ENCODE measurements around the gene FOSL2.

DNA sequence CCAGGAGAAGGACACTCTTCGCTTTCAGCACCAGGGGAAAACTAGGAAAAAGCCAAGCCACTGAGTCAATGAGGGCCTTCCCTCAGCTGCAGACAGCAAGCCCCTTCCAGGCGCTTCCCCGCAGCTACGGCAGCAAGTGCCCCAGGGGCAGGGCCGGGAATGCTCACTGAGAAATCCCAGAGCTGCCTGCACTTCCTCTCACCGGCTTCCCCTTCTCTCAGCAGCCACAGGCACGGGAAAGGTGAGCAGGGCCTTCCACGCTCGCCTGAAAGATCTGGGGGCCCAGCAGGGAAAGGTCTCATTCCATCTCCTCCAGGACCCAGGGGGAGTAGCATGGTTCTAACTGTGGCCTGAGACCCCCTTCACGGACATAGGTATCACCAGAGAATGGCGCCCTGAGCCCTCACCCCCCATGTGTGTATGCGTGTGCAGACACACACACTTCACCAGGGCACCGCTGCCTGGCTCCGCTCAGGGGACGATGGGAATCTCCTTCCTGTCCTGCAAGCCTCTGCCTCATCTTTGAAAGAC is 29.6 kb upstream of the FOSL2 start:
- TF ChIP-seq, protein P1, sequence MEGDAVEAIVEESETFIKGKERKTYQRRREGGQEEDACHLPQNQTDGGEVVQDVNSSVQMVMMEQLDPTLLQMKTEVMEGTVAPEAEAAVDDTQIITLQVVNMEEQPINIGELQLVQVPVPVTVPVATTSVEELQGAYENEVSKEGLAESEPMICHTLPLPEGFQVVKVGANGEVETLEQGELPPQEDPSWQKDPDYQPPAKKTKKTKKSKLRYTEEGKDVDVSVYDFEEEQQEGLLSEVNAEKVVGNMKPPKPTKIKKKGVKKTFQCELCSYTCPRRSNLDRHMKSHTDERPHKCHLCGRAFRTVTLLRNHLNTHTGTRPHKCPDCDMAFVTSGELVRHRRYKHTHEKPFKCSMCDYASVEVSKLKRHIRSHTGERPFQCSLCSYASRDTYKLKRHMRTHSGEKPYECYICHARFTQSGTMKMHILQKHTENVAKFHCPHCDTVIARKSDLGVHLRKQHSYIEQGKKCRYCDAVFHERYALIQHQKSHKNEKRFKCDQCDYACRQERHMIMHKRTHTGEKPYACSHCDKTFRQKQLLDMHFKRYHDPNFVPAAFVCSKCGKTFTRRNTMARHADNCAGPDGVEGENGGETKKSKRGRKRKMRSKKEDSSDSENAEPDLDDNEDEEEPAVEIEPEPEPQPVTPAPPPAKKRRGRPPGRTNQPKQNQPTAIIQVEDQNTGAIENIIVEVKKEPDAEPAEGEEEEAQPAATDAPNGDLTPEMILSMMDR (IDR thresholded peaks at IDR 0.05) = no peak
- no peak for TF ChIP-seq POLR2AphosphoS5 (IDR thresholded peaks at IDR 0.05)

All from breast epithelium (tissue), 3 donors.